Head of caudate nucleus (tissue), 42 donors: Measurements from ENCODE around the gene UBL4A.

Source experiments
- DNase-seq, 42 donors: peaks; one replicate each; pipeline versions ENCODE4 v3.0.0 to v3.0.0-alpha.2; 2020 to 2021; ENCODE audit warnings: mixed read lengths in 7 of 42
- intact Hi-C: fragments of 100-400 bp; cut with DNase I; formaldehyde crosslinking; loops from one replicate; pipeline ENCODE4 v1.15.0; 2022

The UBL4A gene

GRCh38 chrX:154448484-154448883 lies 37.9 kb downstream of the UBL4A start:
- no peak for DNase-seq
- intact Hi-C loops: no loop called here

- DNase-seq: no peak
- intact Hi-C loops: no loop called here
Observed at GRCh38 chrX:154446430-154446829, 40.0 kb downstream of the UBL4A start.

GRCh38 chrX:154445776-154446175 lies 40.6 kb downstream of the UBL4A start:
- intact Hi-C loops: no loop called here
- no peak for DNase-seq

GRCh38 chrX:154444755-154445246 lies 41.6 kb downstream of the UBL4A start:
- intact Hi-C loops: no loop called here
- DNase-seq: no peak

GRCh38 chrX:154443992-154444754 lies 42.2 kb downstream of the UBL4A start, which contains the start of gene FAM50A:
TSS of gene FAM50A (plus strand) at chrX:154444141. CDS start at chrX:154444236, 95 bp downstream.
- peak; percentile 40 to 90 (median 80) for DNase-seq
- intact Hi-C loops: no loop called here

GRCh38 chrX:154443479-154443910 lies 42.9 kb downstream of the UBL4A start:
- intact Hi-C loops: no loop called here
- DNase-seq: peak in 2 of 42 donors; percentile 25 to 43

- intact Hi-C loops: no loop called here
- DNase-seq: no peak
Observed at GRCh38 chrX:154441984-154442707, 44.3 kb downstream of the UBL4A start.

- no peak for DNase-seq
- intact Hi-C loops: no loop called here
Observed at GRCh38 chrX:154441564-154441963, 44.9 kb downstream of the UBL4A start.

GRCh38 chrX:154440623-154441357 lies 45.6 kb downstream of the UBL4A start:
- intact Hi-C loops: no loop called here
- DNase-seq: peak in 7 of 42 donors; percentile 30 to 59 (median 41)

- DNase-seq: no peak
- intact Hi-C loops: no loop called here
Observed at GRCh38 chrX:154439841-154440240, 46.6 kb downstream of the UBL4A start.

GRCh38 chrX:154437971-154438893 lies 48.2 kb downstream of the UBL4A start:
- intact Hi-C loops: no loop called here
- no peak for DNase-seq

GRCh38 chrX:154436983-154437752 lies 49.2 kb downstream of the UBL4A start, which contains the start of gene GDI1:
TSS of gene GDI1 (plus strand) at chrX:154437154. CDS start at chrX:154437255, 101 bp downstream.
- peak in 29 of 42 donors; percentile 29 to 77 (median 54) for DNase-seq

GRCh38 chrX:154436374-154436982 lies 49.9 kb downstream of the UBL4A start:
- peak in 21 of 42 donors; percentile 14 to 63 (median 47) for DNase-seq
- intact Hi-C loops: no loop called here

More at GRCh38 chrX:154436983-154437752, 49.2 kb downstream of the UBL4A start, which contains the start of gene GDI1:
- intact Hi-C loops: no loop called here

GRCh38 chrX:154435171-154435733 lies 51.2 kb downstream of the UBL4A start:
- intact Hi-C loops: no loop called here
- no peak for DNase-seq

- intact Hi-C loops: no loop called here
- DNase-seq: no peak
Observed at GRCh38 chrX:154434394-154435168, 51.8 kb downstream of the UBL4A start.
